ACHN (cell line): ENCODE results near the gene ABLIM3.

Experiments
- DNase-seq: peaks from one replicate; pipeline ENCODE4 v3.0.0-alpha.2; 2015
- in situ Hi-C: cut with HindIII; loops from 2 replicates; pipeline ENCODE4 v1.10.0; 2017; ENCODE audit warnings: low sequenced_read_pairs, low pct_ligation_motif_present, low pct_unique_long_range_greater_than_20kb

ABLIM3 gene

DNA sequence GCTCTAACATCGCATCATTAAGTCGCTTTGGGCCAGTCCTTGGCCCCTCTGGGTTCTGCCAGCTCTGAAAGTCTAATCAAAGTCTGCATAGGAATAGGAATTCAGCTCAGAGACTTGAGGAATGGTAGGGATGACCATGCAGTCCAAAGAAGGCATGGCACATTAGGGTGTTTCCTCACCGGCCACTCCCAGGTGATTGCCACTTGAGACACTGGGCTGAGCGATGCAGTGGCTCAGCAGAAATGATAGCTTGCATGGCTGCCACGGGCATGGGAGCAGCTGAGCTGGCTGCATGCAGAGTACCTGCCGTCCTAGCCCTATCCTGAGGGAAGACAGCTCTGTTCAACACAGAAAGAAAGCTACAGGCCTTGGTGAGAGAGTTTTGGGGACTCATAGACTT is 159.1 kb downstream of the ABLIM3 start:
- in situ Hi-C loops, result no loop called here
- no peak for DNase-seq

DNA sequence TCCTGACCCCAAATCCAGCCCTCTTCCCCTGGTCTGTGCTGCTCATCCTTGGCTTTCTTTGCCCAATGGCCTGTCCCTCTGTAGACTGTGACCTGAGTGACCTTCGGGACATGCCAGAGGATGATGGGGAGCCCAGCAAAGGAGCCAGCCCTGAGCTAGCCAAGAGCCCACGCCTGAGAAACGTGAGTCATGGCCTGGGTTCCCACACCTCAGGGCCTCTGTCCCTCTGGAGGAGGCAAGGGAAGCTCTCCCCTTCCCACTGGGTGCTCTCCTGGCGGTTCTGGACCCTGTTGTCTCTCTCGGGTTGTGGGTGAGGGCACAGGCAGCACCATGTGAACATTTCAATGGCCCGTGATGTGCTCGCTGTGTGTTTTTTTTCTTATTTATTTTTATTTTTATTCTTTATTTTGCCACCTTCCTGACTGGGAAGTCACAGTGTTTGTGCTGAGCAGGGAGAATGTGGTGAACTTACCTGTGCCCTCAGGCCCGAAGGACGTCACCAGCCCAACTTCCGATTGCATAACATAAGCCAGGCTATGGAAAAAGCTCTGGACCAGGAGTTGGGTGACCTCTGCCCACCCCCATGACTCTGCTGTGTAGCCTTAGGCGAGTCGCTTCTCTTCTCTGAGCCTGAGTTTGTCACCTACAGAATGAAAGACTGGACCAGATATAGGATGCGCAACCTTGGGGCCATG is 159.9 kb downstream of the ABLIM3 start:
- DNase-seq, result no peak
- in situ Hi-C loops, result no loop called here

DNA sequence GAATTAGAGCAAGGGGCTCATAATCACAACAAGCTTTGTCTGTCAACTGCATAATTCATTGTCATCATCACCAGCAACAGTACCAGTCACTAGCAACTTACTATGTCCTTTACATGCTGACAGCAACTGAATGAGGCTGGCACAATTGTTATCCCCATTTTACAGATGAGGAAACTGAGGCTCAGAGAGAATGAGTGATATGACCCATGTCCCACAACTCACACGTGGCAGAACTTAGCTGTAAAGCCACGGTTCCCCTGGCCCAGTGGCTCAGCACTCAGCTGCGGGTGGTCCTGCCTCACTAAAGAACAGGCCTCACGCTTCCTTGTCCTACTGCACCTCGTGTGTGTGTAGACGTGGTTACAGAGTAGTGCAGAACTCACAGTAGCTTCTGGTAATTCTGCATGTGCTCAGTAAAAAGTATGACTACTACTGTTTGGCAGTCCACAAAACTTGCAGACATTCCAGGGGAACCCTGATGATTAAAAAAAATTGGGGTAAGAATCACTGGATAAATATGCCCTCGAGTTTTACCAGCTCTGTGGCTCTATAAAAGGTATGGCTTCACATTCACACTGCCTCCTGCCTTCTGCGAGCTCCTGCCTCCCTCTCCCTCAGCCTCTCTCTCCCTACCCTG is 160.6 kb downstream of the ABLIM3 start:
- no peak for DNase-seq
- in situ Hi-C loops, result no loop called here

DNA sequence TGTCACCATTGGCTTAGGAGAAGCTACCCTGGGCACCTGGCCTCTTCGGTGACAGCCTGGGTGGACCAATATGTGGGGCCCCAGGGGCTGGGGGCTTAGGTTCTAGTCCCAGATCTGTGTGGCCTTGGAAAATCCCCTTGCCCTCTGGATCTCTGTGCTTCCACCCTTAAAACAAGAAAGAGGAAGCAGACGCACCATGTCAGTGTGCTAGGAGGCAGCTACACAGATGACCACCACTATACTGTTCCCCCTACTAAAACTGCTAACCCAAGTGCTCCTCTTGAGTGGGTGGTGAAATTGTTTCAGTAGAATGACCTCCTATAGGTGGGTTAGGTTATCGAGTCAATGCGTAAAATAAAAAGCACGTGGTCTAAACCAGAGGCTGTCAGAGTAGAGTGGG is 161.3 kb downstream of the ABLIM3 start:
- DNase-seq, result no peak
- in situ Hi-C loops, result no loop called here

DNA sequence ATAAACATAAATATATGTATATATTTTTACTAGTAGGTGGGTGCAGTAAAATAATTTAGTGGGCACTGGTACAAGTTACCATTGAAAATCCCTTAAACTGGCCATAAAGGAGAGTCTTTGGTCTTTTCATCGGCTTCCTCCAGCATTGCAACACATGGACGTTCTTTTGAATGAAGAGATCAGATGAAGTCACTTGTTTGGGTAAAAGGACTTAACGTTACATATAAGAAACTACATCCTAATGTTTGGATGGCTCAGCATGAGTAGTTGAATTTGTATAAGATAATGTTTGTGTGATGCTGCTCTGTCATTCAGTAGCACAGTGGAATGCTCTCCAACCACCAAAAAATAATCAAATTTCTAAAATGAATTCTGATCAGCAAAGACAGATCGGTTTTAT is 161.9 kb downstream of the ABLIM3 start:
- in situ Hi-C loops, result no loop called here

DNA sequence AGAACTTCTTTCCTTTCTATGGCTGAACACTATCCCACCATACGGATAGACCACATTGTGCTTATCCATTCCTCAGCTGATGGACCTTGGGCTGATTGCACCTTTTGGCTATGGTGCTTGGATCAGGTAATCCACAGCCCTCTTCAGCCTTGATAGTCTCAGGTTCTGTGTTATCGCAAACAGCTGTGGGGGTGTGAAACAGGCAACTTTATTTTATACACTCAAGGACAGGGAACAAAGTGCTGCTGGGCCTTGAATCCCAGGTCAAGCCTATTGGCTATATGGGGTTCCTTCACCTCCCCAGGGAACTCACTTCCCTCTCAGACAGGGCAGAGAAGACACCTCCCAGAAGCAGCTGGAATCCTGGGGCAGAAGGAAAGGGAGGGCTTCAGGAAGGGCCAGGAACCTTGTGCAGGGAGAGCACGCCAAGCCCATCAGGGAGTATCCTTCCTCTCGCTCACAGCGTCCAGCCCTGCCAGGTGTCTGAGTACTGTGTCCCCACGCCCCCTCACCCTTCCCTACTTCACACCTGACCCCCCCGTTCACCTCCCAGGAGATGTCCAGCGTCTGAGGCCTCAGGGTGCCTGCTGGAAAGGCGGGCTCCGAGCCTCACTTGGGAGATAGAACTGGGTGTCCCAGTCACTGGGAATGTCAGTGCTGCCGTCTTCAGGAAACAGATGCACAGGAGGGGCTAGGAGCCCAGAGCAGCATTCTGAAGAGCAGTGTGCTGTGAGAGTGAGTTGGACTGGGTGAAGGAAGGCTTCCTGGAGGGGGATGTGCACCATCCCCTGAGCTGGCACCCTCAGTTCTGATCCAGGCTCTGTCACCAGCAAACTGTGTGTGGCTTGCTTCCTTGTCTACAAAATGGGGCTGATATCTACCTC is 163.1 kb downstream of the ABLIM3 start:
- in situ Hi-C loops, result no loop called here
- no peak for DNase-seq

More for the DNA sequence above, 161.9 kb downstream of the ABLIM3 start:
- DNase-seq, result no peak

DNA sequence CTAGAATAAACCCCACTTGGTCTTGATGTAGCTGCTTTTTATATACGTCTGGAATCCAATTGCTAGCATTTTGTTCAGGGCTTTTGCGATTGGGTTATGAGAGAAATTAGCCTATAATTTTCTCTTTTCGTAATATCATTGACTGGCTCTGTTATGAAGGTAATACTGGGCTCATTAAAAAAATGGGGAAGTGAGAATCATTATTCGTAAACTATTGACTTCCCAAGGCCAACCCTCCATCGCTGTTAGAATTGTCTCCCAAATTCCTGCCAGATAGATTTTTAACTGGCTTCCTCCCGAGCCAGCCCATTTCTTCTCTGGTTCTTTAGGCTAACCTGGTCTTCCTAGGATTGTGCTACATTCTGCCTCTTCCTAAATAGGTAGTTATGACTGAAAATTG is 168.1 kb downstream of the ABLIM3 start:
- in situ Hi-C loops, result no loop called here
- no peak for DNase-seq
